Measurements from ENCODE around the gene ANXA9. TPM values are rescaled to one million over a fixed set of nuclear protein-coding genes. Genes with fewer than 3 reads are reported as not detected.
A peak's percentile ranks its signal among the peaks of the same experiment; 100 is the strongest.

Gene ANXA9
- total RNA-seq, 1 donor from 2014 or later, result 1.2 TPM

GRCh38 chr1:150966011-150966410, 16.1 kb upstream of the ANXA9 start:
- ATAC-seq (no peak), DNase-seq (no peak)
- TF ChIP-seq, protein P1, sequence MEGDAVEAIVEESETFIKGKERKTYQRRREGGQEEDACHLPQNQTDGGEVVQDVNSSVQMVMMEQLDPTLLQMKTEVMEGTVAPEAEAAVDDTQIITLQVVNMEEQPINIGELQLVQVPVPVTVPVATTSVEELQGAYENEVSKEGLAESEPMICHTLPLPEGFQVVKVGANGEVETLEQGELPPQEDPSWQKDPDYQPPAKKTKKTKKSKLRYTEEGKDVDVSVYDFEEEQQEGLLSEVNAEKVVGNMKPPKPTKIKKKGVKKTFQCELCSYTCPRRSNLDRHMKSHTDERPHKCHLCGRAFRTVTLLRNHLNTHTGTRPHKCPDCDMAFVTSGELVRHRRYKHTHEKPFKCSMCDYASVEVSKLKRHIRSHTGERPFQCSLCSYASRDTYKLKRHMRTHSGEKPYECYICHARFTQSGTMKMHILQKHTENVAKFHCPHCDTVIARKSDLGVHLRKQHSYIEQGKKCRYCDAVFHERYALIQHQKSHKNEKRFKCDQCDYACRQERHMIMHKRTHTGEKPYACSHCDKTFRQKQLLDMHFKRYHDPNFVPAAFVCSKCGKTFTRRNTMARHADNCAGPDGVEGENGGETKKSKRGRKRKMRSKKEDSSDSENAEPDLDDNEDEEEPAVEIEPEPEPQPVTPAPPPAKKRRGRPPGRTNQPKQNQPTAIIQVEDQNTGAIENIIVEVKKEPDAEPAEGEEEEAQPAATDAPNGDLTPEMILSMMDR (IDR thresholded peaks at IDR 0.05), result no peak
- H3K4me1 ChIP-seq, result peaks cover 15% of the 10 kb centered on the region
- H3K9me3 ChIP-seq, result no peaks in the 10 kb centered on the region
- intact Hi-C loops (cut with DNase I), result no loop called here
- H3K27me3 ChIP-seq, result no peaks in the 10 kb centered on the region
- peaks cover 82% of the 10 kb centered on the region for H3K36me3 ChIP-seq
- H3K27ac ChIP-seq, result peak overlapping the region; percentile 6
- no peak overlapping the region for H3K4me3 ChIP-seq

- DNase-seq (no peak), ATAC-seq (no peak)
- Histone ChIP-seq H3K4me3 (no peak overlapping the region), H3K27ac (no peak overlapping the region), H3K4me1 (peaks cover 32% of the 10 kb centered on the region), H3K9me3 (no peaks in the 10 kb centered on the region), H3K27me3 (no peaks in the 10 kb centered on the region), H3K36me3 (peaks cover 63% of the 10 kb centered on the region)
- TF ChIP-seq, protein P1 (IDR thresholded peaks at IDR 0.05), result no peak
- intact Hi-C loops (cut with DNase I), result no loop called here
Observed at GRCh38 chr1:150967936-150968335, 14.2 kb upstream of the ANXA9 start.

DNA sequence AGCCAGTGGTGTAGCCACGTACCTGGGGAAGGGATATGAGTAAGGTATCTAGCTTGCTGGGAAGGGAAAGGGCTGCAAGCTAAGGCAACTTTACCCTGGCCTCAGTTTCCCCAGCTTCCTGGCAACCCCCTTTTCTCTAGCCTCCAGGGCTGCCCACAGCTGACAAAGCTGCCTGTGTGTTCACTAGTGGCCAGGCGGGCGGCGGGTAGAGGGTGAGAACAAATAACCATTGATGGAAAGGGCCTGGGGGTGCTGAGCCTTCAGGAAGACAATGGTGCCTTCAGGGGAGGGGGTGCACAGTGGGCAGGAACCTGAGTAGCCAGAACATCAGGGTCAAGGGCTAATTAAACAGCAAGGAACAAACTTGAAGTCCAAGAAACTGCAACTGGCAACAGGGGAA, 13.6 kb upstream of the ANXA9 start:
- ATAC-seq (no peak), DNase-seq (no peak)
- peaks cover 37% of the 10 kb centered on the region for H3K4me1 ChIP-seq
- H3K27me3 ChIP-seq, result no peaks in the 10 kb centered on the region
- TF ChIP-seq, protein P1 (IDR thresholded peaks at IDR 0.05), result no peak
- H3K27ac ChIP-seq, result no peak overlapping the region
- no peak overlapping the region for H3K4me3 ChIP-seq
- intact Hi-C loops (cut with DNase I), result no loop called here
- peaks cover 57% of the 10 kb centered on the region for H3K36me3 ChIP-seq
- H3K9me3 ChIP-seq, result no peaks in the 10 kb centered on the region

DNA sequence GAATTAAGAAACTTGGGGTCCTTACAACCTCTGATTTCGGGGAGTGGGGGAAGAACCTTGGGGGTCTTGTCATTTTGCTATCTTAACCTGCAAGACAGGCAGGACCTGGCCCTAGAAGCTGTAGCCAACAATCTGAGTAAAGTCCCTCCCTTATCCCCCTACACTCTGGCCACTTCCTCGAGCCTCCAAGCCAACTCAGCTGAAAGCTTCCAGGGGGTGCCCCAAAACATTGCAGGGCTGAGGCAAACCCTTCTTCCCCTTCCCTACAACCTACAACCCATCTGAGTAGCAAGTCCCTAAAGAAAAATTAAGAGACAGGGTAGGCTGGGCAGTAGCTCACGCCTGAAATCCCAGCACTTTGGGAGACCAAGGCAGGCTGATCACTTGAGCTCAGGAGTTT, 12.5 kb upstream of the ANXA9 start:
- peaks cover 39% of the 10 kb centered on the region for H3K4me1 ChIP-seq
- H3K9me3 ChIP-seq, result no peaks in the 10 kb centered on the region
- ATAC-seq (no peak), DNase-seq (no peak)
- peak overlapping the region; percentile 61 for H3K27ac ChIP-seq
- H3K36me3 ChIP-seq, result peaks cover 46% of the 10 kb centered on the region
- TF ChIP-seq, protein P1 (IDR thresholded peaks at IDR 0.05), result no peak
- intact Hi-C loops (cut with DNase I), result no loop called here
- H3K27me3 ChIP-seq, result no peaks in the 10 kb centered on the region
- no peak overlapping the region for H3K4me3 ChIP-seq

GRCh38 chr1:150970808-150971582, 11.1 kb upstream of the ANXA9 start:
- intact Hi-C loops (cut with DNase I), result no loop called here
- Histone ChIP-seq H3K36me3 (peaks cover 32% of the 10 kb centered on the region), H3K9me3 (no peaks in the 10 kb centered on the region), H3K4me1 (peaks cover 43% of the 10 kb centered on the region), H3K27ac (peak overlapping the region; percentile 92), H3K27me3 (no peaks in the 10 kb centered on the region), H3K4me3 (peak overlapping the region; percentile 68)
- peak; percentile 91 for DNase-seq
- TF ChIP-seq, protein P1 (IDR thresholded peaks at IDR 0.05), result no peak
- peak; percentile 78 for ATAC-seq

Data from upper lobe of right lung (tissue), 1 donor.